CD4-positive, alpha-beta T cell (primary cell): ENCODE results near the gene PACSIN2. TPM values are rescaled to one million over a fixed set of nuclear protein-coding genes. Genes with fewer than 3 reads are reported as not detected.

Experiments used
- ATAC-seq: fragments of 200-7000 bp; cut with Tn5 transposase; one replicate; pipeline ENCODE4 v1.10.0; 2022; ENCODE audit warnings: mild to moderate bottlenecking; ENCODE audit not compliant: poor library complexity
- CTCF ChIA-PET: fragments of 350-600 bp; sonication (Branson Sonifier 250); formaldehyde crosslinking; loops from one replicate; lab custom pipeline; 2021; ENCODE audit warnings: antibody characterized with exemption, inconsistent platforms; lab: Charles Lee
- POLR2A ChIA-PET: fragments of 350-600 bp; sonication (Branson Sonifier 250); formaldehyde crosslinking; loops from one replicate; lab custom pipeline; 2021; ENCODE audit warnings: antibody characterized with exemption, inconsistent platforms; lab: Charles Lee
- DNase-seq, 14 experiments: peaks; one replicate each; pipeline ENCODE4 v3.0.0-alpha.2; 2013 to 2020; ENCODE audit warnings: mixed read lengths in 2 of 14
- H3K27ac ChIP-seq, 2 donors: one replicate each; pipeline versions ENCODE4 v1.5.1 to v1.7.0; 2013; ENCODE audit warnings: low read length in 2 of 2, low read depth in 1 of 2, mild to moderate bottlenecking in 1 of 2
- H3K27me3 ChIP-seq, 2 experiments: 1 replicate in 1 of 2; 2 replicates in 1 of 2; pipeline versions ENCODE4 v1.6.1 to v1.7.0; 2013; ENCODE audit warnings: low read length in 2 of 2, control low read depth in 1 of 2, mild to moderate bottlenecking in 1 of 2, moderate library complexity in 1 of 2; ENCODE audit not compliant: insufficient read depth in 2 of 2, control insufficient read depth in 1 of 2
- H3K36me3 ChIP-seq: one replicate; pipeline ENCODE4 v1.6.1; 2013; ENCODE audit warnings: low read length, control low read depth; ENCODE audit not compliant: insufficient read depth
- H3K4me1 ChIP-seq: one replicate; pipeline ENCODE4 v1.6.1; 2013; ENCODE audit warnings: low read length, control low read depth; ENCODE audit not compliant: insufficient read depth
- H3K4me3 ChIP-seq: one replicate; pipeline ENCODE4 v1.5.1; 2013; ENCODE audit warnings: mild to moderate bottlenecking, low read length, moderate library complexity
- H3K9me3 ChIP-seq, 2 experiments: 1 replicate in 1 of 2; 2 replicates in 1 of 2; pipeline versions ENCODE4 v1.6.1 to v1.7.0; 2013; ENCODE audit warnings: low read length in 2 of 2, mild to moderate bottlenecking in 2 of 2, control low read depth in 1 of 2, moderate library complexity in 1 of 2; ENCODE audit not compliant: control insufficient read depth in 1 of 2, insufficient read depth in 1 of 2
- H3K27ac Mint-ChIP-seq: one replicate; pipeline ENCODE4 v1.8.0; 2020; ENCODE audit warnings: mixed read lengths
- H3K27me3 Mint-ChIP-seq: one replicate; pipeline ENCODE4 v1.8.0; 2021; ENCODE audit warnings: mixed read lengths
- H3K36me3 Mint-ChIP-seq: one replicate; pipeline ENCODE4 v1.8.0; 2021; ENCODE audit warnings: low read depth, mixed read lengths
- H3K4me1 Mint-ChIP-seq: one replicate; pipeline ENCODE4 v1.8.0; 2021; ENCODE audit warnings: low read depth, mixed read lengths
- H3K4me3 Mint-ChIP-seq: one replicate; pipeline ENCODE4 v1.8.0; 2020; ENCODE audit warnings: mild to moderate bottlenecking, mixed read lengths
- H3K9me3 Mint-ChIP-seq: one replicate; pipeline ENCODE4 v1.8.0; 2020; ENCODE audit warnings: mixed read lengths
- intact Hi-C, 2 experiments: fragments of 100-400 bp; cut with DNase I in 1 of 2; cut with micrococcal nuclease in 1 of 2; formaldehyde crosslinking; loops; one replicate each; pipeline versions ENCODE4 v1.15.1 to v1.9.0; 2023 to 2025; cut with DNase I, micrococcal nuclease
- total RNA-seq, 174 experiments: library from RNA in 2 of 174; stranded (reverse) in 2 of 174; gene quantifications; one replicate each; pipeline ENCODE4 v1.2.3 and lab custom pipeline; 2021 to 2026
- TF ChIP-seq, protein P1 (sequence below): fragments of 200-600 bp; IDR thresholded peaks from one replicate; pipeline ENCODE4 v1.8.0; 2022; ENCODE audit warnings: antibody characterized with exemption, mild to moderate bottlenecking

The PACSIN2 gene
- total RNA-seq, 2 experiments from 2014 or later, result 23.3 to 25.5 TPM

DNA sequence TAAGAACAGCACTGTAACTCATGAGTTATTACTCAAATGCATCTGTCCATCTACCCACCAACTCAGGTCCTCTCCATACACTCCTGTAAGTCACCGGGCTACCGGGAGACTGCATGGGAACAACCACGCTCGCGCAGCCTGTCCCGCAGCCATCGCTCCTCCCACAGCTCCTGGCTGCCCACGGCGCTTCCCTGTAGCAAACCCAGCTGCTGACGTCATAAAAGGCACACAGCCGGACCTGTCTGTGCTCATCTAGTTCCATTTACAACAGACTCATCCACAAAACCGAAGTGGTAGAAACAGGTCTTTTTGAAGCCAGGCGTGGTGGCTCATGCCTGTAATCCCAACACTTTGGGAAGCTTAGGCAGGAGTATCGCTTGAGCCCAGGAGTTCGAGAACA lies 23.4 kb upstream of the PACSIN2 start:
- H3K27me3 Mint-ChIP-seq, result no peaks in the 10 kb centered on the region
- POLR2A ChIA-PET, result no interaction called here
- no peak overlapping the region for H3K27ac ChIP-seq
- H3K9me3 Mint-ChIP-seq, result no peaks in the 10 kb centered on the region
- H3K36me3 ChIP-seq, result no peaks in the 10 kb centered on the region
- no peak overlapping the region for H3K4me3 ChIP-seq
- H3K9me3 ChIP-seq, result peaks cover 0 to 3% of the 10 kb centered on the region in 2 experiments
- peaks cover 6% of the 10 kb centered on the region for H3K4me1 Mint-ChIP-seq
- DNase-seq (no peak), ATAC-seq (no peak)
- no peak overlapping the region for H3K4me3 Mint-ChIP-seq
- no peaks in the 10 kb centered on the region for H3K36me3 Mint-ChIP-seq
- peaks cover 5% of the 10 kb centered on the region for H3K4me1 ChIP-seq
- CTCF ChIA-PET, result no interaction called here
- TF ChIP-seq, protein P1, sequence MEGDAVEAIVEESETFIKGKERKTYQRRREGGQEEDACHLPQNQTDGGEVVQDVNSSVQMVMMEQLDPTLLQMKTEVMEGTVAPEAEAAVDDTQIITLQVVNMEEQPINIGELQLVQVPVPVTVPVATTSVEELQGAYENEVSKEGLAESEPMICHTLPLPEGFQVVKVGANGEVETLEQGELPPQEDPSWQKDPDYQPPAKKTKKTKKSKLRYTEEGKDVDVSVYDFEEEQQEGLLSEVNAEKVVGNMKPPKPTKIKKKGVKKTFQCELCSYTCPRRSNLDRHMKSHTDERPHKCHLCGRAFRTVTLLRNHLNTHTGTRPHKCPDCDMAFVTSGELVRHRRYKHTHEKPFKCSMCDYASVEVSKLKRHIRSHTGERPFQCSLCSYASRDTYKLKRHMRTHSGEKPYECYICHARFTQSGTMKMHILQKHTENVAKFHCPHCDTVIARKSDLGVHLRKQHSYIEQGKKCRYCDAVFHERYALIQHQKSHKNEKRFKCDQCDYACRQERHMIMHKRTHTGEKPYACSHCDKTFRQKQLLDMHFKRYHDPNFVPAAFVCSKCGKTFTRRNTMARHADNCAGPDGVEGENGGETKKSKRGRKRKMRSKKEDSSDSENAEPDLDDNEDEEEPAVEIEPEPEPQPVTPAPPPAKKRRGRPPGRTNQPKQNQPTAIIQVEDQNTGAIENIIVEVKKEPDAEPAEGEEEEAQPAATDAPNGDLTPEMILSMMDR, result no peak
- no peaks in the 10 kb centered on the region for H3K27me3 ChIP-seq
- no peak overlapping the region for H3K27ac Mint-ChIP-seq
- intact Hi-C loops, result no loop called here

DNA sequence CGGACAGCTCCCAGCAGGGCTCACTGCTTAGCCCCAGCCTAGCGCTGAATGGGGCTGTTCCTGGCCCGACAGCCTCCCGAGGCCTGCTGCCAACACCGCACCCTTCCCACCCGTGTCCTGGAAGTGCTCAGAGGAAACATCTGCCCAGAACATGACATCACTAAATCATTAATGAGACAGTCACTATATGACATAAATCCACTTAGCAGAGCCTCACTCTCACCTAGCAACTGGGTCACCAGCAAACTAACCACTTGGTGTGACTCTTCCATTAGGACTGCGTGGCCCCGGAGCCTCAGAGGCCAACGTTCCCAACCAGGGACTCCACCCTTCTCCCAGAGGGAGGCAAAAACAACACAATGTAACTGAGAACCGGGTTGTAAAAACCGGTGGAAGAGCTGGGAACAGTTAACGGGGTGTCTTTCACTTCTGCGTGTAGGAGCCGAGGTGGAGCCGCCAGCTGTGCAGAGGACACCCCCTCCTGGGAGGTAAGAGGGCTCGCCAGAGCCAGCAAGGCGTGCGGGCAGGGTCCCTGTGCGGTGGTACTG lies 21.4 kb upstream of the PACSIN2 start:
- DNase-seq (no peak), ATAC-seq (no peak)
- H3K27me3 Mint-ChIP-seq, result no peaks in the 10 kb centered on the region
- Histone ChIP-seq H3K36me3 (no peaks in the 10 kb centered on the region), H3K4me1 (peaks cover 5% of the 10 kb centered on the region), H3K27ac (no peak overlapping the region), H3K9me3 (peaks cover 0 to 3% of the 10 kb centered on the region in 2 experiments), H3K4me3 (no peak overlapping the region), H3K27me3 (no peaks in the 10 kb centered on the region)
- ChIA-PET POLR2A (no interaction called here), CTCF (no interaction called here)
- intact Hi-C loops, result no loop called here
- no peaks in the 10 kb centered on the region for H3K36me3 Mint-ChIP-seq
- H3K4me3 Mint-ChIP-seq, result no peak overlapping the region
- no peaks in the 10 kb centered on the region for H3K9me3 Mint-ChIP-seq
- TF ChIP-seq, protein P1, result no peak
- H3K27ac Mint-ChIP-seq, result no peak overlapping the region
- H3K4me1 Mint-ChIP-seq, result peaks cover 6% of the 10 kb centered on the region

DNA sequence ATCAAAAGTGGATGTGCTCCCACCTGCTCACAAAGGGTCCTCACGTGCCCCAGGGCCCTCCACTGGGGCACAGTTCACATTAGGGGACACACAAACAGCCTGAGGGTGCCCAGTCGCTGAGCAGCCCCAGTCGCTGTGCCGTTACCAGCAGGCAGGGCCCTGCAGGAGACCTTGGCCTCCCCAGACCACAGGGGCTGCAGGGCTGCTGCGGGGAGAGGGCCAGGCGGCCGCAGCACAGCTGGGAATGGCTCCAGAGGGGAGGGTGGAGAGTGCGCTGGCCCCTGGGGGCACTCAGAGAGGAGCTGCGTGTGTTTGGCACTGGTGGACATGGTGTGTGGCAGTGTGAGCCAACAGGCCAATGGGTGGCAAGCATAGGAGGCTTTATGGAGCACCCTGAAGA lies 20.3 kb upstream of the PACSIN2 start:
- POLR2A ChIA-PET, result no interaction called here

More for the DNA sequence above, 20.3 kb upstream of the PACSIN2 start:
- Histone ChIP-seq H3K9me3 (peaks cover 0 to 3% of the 10 kb centered on the region in 2 experiments), H3K36me3 (no peaks in the 10 kb centered on the region), H3K4me1 (peaks cover 5% of the 10 kb centered on the region), H3K27ac (no peak overlapping the region), H3K27me3 (no peaks in the 10 kb centered on the region), H3K4me3 (no peak overlapping the region)
- H3K9me3 Mint-ChIP-seq, result no peaks in the 10 kb centered on the region
- CTCF ChIA-PET, result no interaction called here
- H3K4me3 Mint-ChIP-seq, result no peak overlapping the region
- peaks cover 6% of the 10 kb centered on the region for H3K4me1 Mint-ChIP-seq
- H3K36me3 Mint-ChIP-seq, result no peaks in the 10 kb centered on the region
- no peak overlapping the region for H3K27ac Mint-ChIP-seq
- no peak for DNase-seq
- no peak for ATAC-seq
- TF ChIP-seq, protein P1, result no peak
- intact Hi-C loops, result no loop called here
- no peaks in the 10 kb centered on the region for H3K27me3 Mint-ChIP-seq
